ENCODE measurements around the gene IRX4.

IRX4 gene

DNA sequence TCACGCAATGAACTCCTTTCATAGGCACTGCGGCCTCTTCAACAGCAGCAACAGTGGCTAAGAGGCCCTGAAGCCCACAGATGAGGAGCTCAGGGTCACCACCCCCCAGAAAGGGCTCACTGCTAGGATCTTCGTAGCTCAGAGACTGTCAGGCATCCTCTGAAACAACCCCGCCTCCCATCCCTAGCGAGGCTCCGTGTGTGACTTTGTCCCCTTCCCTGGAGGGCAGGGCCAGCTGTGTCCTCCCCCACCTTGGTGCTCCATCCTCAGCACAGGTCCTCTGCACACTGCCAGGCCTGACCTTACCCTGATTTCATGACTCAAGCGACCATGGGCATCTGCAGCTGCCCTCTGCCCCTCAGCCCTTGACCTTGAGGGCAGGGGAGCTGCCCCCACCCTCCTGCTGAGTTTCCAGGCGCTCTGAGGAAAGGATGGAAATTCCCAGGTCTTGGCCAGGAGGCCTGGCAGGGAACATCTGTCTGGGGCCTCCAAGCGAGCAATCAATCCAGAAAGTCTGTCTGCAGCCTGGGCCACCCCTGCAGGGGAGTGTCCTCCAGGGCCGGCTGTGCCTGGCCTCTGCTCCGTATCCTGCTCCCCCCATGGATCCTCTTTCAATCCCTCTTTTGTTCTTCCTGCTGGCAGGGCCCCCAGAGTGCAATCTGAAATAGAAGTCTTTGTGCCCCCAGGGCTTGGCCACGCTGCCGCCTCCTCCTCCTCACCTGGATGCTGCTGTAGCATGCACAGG is 6.8 kb upstream of the IRX4 start:
- no peak for DNase-seq

DNA sequence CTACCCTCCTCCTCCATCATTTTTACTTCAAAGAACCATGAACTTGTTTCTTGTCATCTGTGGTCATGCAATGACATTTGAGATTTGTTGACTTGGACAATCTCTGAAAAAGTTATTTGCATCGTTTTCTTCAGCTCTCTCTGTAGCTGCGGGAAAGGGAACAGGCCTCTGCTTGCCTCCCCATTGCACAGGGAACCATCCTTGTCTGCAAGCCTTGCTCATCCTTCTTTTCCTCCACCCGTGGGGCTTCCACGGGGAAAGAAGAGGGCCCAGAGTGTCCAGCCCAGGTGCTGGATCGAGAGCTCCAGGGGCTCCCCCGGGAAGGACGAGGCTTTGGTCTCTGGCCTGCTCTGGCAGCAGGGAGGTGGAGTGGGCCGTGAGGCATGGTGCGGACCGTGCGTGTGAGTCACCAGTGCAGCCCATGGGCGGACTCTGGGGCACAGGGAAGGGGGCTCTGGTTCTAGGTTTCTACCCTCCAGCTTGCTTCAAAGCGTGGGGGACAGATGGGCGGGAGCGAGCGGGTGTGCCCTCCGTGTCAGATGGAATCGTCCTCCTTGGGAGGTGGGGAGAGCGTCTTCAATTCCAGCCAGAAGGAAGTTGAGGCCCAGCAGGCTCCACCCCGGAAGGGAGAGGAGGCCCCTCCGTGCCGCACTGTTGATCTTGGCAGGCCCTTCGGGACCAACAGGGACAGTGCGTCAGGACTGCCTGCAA is 6.0 kb upstream of the IRX4 start:
- no peak for DNase-seq

DNA sequence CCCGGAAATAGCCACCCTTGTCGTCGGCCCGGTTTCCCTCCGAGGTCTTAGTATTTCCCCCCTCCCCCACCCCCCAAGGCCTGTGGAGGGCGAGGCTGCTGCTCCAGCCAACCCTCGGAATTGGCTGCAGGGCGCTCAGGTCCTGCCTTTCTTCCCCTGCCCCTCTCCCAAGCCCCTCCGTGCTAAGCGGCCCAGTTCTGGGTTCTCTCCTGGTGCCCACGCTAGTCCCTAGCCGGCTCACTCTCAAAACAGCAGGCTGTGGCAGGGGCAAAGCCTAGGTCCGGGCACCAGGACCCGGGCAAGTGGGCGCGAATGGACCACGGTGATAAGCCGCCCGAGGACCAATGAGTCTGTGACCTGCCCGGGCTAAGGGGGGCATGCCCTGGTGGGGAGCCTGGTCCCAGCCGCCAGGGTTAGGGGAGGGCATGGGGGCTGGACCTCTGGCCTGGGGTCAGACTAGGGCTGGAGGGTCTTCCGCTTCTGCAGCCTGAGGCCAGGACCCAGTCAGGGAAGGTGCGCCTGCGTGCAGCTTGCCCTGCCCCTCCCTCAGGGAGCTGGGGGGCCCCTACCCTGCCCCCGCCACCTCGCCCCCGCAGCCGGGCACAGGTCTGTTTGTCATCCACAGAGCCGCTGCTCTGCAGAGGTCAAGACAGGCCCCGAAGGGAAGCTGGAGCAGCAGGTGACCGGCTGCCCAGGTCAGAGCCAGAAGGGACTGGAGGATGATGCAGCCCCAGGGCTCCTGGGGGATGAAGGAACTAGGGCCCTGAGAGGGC is 5.0 kb upstream of the IRX4 start:
- no peak for DNase-seq

DNA sequence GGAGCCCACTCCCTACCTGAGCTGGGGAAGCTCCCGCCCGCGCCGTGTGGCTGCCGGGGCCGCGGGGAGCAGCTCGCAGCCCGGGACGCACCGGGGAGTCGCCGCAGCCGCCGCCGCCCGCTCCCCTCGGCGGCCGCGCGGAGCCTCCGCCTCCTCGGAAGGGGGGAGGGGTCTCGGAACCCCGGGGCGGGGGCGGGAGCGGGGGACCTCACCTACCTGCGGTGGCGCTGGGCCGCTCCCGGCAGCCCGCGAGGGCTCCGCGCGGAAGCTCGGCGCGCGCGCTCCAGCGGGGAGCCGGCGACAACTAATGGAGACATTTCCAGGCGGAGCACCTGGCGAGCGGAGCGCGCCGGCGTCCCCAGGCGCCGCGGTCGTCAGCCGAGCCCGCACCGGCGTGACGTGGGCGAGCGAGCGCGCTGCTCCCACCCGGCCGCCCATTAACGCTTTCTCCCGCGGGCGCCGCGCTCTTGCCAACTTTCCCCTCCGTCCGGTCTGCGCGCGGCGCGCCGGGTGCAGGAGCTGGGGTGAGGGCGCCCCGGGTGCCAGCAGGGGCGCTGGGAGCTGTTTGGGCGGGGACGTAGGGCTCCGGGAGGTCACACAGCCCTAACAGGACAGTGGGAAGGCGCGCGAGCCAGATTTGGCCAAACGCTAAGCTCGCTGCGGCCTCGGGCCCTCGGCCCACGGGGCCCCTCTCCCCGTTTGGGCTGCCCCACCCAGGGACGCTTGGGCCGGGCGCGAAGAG is 4.3 kb upstream of the IRX4 start:
- DNase-seq, result no peak

DNA sequence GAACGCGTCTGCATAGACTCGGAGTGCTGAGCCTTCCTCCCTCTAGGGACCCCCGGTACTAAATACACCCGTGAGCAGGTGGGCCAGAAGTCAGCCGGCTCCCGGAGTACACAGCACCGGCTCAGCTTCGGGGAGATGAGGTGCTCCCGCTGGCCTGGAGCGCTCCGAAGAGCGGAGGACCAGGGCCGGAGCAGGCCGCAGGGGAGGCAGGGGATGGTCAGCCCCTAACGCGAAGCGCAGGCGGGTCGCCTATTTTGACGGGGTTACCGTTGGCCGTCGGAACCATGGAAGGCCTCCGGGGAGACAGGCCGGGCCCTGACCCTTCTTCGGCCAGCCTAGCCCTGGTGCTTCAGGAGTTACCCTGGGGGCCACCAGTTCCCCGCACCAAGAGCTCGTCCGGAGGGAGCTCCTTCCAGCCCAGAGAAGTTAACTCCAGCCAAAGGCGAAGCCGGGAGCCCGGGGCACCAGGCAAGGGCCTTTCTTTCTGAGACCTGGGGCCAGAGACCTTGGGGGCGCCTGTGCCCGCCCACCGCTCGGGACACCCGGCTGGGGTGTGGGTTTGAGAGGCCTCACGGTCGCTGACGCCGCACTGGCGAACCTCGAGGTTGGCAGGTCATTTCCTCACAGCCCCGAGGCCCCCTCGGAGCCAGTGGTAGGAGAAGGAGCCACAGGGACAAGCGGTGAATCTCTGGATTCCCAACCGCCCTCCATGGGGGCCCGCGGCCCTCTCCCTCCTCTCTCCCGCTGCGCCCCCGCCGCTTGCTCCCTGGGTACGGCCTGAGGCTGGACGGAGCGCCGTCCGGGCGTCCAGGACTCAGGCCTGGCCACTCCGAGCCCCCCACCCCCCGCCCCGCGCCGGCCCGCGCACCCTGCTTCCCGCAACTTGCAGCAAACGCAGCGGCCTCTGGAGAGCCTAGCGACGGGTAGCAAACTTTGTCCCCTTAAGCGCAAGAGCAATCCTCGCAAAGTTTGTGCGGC is 3.4 kb upstream of the IRX4 start:
- DNase-seq, result no peak

DNA sequence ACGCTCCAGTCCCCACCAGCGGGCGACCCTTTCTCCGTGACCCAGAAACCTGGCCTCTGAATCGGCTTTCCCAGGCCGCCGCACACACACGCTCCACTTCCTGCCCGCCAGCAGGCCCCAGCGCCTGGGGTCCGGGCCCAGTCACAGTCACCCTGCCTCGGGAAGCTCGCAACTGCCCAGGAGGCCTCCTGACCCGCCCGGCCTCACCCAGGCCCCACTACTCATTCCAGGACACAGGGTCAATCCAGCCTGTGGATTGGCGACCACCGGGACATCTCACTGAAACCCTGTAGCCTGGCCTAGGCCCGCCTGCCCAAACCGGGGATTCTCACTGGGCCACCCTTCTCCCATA is 2.7 kb upstream of the IRX4 start:
- DNase-seq, result no peak

DNA sequence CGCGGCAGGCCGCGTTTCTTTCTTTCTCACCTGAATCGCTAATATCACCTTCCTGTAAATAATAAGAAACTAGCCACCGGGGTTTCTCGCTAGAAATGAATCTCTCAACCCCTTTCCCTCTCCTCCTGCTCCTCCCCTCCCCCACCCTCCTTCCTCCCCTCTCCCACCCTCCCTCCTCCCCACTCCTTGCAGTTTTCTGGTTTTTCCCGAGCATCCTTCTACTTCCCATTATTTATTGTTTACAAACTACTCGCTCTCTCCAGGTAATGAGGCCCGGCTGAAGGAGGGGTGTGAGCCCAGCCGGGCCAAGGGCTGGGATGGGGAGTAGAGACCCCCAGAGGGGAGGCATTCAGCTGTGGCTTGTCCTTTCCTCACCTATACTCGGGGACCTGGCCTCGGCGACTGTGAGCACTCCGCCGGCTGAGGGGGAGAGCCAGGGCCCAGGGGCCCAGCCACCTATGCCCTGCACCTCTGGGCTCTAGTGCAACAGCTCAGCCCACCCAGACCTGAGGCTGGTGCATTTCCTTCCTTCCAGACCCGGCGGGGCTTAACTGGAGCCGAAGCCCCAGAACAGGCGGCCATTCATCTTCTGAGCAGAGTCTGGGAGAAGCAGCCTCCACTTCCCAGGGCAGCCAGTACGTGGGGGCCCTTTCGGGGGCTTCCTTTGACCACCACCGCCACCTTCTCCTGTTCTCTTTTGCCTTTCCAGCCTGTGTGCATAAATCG is 2.1 kb upstream of the IRX4 start:
- DNase-seq, result no peak

DNA sequence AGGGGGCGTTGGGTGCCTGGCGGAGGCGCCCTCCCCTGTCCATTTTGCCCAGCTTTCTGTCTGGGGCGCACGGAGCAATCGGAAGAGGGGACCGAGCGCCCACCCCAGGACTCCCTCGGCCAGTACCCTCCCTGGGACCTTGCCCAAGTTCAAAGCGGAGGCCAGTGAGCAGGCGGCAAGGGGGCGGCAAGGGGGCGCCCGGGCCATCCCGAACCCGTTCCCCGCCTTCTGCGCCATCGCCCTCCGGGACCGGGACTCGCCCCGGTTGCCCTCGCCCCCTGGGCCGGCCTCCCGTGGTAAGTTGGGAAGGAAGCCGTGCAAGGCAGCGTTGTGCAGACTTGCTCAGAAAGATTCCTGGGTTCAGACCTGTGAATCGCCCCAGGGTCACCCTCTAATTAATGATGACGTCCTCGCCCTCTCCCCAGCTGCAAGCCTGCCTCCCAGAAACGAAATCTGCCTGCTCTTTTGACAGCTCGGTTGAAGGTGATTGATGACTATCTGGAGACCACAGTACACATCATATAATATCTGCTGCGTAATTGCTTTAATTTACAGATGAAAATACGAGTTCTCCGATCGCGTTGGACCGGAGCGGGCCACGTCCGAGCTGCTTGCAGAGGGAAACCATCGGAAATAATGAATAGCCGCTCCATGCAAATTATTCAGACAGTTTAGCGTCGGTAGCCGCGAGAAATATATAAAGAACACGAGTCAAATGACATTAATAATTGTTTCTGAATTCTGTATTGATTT is 1.4 kb upstream of the IRX4 start:
- no peak for DNase-seq

DNA sequence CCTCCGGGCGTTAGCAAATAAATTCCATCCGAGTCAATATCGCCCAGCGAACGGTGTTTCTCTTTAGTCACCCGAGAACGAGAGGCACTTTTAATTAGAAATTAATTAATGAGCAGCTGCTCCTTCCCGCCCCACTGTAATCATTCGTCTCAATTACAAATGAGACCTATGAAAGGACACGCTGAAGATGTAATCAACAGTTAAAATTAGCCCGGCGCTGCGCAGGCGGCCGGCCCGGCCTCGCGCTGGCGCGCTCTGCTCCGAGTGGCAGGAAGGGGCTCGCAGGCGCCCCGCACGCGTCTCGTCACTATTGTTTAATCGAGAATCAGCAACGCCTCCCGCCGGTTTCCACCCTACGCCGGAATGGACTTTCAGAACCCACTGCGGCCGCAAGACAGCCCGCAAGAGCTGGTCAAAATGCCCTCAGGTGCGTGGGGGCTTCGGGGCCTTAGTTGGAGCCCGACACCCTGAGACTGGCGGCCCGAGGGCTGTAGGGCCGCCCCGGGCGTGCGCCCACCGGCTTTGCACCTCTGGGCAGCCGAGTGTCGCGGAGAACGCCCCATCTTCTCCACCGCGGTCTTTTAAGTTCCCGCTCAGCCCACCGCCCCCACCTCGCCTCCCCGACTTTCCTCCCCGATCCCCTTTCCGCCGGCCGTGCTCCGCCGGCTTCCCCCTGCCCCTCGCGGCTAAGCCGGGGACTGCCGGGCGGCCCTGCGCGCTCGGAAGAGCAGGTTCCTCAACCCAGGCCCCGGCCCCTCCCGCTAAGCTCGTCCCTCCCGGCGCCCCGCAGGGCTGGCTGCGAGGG is 597 bp upstream of the IRX4 start:
- no peak for DNase-seq

DNA sequence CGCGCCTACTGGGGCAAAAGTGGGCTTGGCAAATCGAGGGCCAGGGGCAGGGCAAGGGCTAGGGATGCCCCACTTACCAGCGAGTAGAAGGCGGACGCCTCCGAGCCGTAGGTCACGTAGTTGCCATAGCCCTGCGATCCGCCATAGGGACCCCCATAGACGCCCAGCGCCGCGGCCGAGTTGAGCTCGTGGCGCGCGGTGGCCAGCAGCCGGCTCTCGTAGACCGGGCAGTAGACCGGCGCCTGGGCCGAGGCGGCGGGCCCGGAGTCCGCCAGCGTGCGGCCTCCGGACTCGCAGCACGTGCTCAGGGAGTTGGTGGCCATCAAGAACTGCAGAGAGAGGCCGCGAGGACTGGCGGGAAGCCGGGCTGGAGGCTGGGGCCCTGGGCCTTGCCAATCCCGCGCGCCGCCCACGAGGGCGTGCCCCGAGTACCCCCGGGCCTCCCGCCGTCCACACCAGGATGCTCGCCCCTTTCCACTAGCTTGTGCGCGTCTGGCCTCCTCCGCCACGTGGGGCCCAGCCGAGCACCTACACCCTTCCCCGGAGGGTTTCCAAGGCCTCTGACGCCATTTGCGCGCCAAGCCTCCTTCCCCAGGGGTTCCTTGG is 891 bp downstream of the IRX4 start:
- DNase-seq, result no peak

DNA sequence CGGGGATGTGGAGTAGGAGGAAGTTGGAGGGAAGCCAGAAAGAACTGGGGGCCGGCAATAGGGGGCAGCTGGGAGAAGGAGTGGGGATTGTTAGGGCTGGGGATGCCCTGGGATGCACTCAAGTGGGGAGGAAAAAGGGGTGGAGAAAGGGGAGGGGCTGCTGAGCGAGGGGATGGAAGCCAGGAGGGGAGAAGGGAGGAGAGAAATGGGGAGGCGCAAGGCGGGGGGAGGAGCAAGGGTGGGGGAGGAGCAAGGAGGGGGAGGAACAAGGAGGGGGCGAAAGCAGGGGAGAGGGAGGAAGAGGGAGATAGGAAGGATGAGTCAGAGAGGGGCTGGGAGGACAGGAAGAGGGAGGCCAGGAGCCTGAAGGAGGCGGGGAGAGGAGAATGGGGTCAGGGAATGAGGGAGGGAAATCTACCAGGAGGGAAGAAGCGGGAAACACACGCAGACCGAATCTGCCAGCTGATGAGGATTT is 1.6 kb downstream of the IRX4 start:
- DNase-seq, result peak; percentile 8

DNA sequence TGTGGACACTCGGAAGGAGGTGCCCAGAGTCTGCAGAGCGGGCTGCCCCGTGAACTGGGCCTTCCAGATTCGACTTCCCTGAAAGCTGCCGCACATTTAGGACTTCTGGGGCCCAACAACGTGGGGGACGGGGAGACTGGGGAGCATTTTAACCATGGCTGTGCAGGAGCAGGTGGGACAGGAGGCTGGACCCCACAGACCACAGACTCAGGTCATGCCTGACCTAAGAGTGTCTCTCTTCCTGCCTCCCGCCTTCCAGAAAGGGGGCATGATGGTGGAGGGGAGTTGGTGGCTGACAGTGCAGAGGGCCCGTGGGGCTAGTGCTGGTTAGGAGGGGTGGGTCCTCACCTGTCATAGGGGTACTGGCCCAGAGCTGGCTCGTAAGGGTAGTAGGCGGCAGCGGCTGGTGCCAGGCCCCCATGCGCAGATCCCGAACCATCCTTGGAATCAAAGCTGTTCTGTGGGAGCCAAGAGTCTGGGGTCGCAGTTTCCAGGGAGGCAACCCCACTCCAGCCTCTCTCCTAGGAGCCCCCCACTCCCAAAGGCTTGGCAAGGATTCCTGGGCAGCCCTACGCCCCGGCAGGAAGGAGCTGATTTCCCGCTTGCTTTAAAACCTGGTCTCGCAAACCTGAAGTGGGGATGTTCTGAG is 2.2 kb downstream of the IRX4 start:
- no peak for DNase-seq

DNA sequence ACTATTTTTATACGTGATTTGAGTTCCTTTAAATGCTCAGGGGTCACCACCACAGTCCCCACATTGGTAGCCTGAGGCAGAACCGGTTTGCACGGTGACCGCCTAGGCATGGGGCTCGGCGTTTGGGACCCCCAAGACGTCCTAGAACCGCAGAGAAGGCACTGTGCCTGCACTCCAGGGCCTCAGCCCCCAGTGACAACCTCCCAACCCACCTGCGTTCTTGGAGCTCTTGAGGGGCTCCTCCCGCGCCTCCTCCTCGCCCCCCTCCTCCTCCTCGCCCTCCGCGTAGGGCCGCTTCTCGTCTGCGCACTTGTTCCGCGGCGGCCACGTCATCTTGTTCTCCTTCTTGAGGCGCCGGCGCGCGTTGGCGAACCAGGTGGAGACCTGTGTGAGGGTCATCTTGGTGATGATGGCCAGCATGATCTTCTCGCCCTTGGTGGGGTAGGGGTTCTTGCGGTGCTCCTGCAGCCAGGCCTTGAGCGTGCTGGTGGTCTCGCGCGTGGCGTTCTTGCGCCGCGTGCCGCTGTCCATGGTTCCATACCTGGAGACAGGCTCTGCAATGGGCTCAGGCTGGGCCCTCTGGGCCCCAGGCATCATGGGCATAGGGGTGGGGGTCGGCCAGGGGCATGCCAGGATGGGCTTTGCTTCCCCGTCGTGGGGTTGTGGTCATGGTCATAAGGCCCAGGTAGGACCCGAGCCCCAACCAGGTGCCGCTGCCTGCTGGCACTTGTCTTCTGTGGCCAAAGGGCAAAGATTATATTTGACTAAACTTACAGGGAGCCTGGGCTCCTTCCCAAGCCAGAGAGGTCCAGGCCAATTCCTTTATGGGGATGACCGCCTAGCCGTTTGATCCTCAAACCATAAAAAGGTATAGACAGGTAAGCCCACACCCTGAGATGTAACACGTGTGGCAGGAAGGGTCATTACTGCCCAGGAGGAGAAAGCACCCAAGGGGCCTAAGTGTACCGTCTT is 3.1 kb downstream of the IRX4 start:
- no peak for DNase-seq

DNA sequence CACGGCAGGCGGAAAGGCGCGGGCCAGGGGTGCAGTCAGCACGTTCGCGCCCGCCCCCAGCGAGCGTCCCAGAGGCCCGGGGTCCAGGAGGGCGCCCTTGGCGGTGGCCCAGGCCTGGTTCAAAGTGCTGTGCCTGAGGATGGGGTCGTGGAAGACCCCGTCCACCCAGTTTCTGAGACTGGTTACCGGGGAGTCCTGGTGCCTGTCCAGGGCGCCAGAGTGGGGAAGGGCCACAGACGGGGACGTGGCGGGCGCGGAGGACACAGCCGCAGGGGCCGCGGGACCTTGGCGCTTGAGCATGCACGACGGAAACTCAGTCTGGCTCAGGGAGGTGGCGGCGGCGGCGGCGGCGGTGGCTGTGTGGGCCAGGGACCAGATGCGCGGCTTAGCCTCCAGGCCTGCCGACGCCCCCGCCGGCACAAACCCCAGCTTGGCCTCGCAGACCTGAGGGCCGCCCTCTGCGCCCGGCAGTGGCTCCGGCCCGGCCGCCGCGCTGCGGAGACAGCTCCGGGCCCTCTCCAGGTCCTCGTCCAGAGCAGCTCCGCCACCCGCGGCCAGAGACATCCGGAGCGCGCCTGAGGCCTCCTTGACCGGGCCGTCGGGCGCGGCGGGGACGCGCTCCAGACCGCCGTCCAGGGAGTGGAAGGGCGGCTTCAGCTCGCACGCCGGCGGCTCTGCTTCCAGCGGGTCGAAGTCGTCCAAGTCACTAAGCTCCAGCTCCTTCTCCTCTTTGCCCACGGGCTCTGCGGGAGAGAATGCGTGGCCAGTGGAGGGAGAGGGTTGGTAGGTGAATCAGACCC is 4.5 kb downstream of the IRX4 start:
- DNase-seq, result no peak

DNA sequence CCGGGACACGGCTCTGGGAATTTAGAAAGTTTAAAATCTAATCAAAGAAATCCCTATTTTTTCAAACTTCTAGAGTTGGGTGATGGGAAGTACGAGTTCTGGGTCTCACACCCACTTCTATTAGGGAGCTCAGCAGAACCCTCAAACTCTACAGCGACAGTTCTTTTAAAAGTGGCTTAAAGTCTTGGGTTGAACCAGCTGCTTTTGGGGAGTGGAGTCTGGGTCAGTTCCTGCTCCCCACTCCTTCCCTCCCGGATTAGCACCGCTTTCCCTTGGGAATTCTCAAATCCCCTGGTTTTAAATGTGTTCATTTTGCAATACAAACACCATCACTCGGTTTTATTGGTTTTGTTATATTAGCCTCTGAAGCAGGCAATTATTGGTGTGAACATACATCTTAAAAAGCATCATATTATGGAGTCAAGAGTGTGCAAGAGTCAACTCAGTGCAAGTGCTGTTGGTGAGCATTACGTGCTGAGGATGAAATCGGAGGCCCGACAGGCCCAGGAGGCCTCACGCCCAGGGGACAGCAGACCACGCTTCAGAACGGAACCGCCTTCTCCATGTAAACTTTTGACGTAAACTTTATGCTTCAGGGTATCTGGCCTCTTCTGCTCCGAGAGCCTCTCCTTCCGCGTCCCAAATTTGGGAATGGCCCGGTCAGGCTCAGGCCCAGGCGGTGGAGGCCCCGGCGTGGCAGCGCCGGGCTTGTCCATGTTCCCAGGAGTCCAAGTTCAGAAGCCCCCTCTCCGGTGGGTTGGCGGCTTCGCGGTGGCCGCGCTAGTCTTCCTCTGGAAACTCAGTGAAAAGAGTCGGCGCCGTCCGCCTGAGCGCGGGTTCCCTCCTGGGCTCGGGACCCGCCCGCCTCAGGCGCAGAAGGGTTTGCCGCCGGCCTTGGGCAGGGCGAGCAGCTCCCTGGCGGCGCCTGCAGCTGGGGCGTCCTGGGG is 5.3 kb downstream of the IRX4 start:
- DNase-seq, result no peak

Measured in fibroblast of upper back skin (primary cell).